Activated T-helper 17 cell treated with anti-CD3 and anti-CD28 coated beads, Interleukin-2, amount 50 U/mL, for 72 hours (primary cell): ENCODE data around the gene SRCAP. TPM values are rescaled to one million over a fixed set of nuclear protein-coding genes. Genes with fewer than 3 reads are reported as not detected.

Source experiments
- ATAC-seq: fragments of 150-1000 bp; cut with Tn5 transposase; replicated peaks from 2 replicates; pipeline ENCODE4 v1.10.0; 2021; ENCODE audit warnings: mild to moderate bottlenecking, moderate library complexity
- H3K27ac Mint-ChIP-seq: one replicate; pipeline ENCODE4 v1.8.0; 2022; ENCODE audit warnings: mixed read lengths
- H3K27me3 Mint-ChIP-seq: one replicate; pipeline ENCODE4 v1.8.0; 2022; ENCODE audit warnings: mixed read lengths
- H3K36me3 Mint-ChIP-seq: one replicate; pipeline ENCODE4 v1.8.0; 2022; ENCODE audit warnings: low read depth, mild to moderate bottlenecking, mixed read lengths
- H3K4me1 Mint-ChIP-seq: one replicate; pipeline ENCODE4 v1.8.0; 2022; ENCODE audit warnings: mixed read lengths
- H3K4me3 Mint-ChIP-seq: one replicate; pipeline ENCODE4 v1.8.0; 2022; ENCODE audit warnings: mild to moderate bottlenecking, mixed read lengths
- H3K9me3 Mint-ChIP-seq: one replicate; pipeline ENCODE4 v1.8.0; 2022; ENCODE audit warnings: mixed read lengths
- total RNA-seq, 2 donors: library from RNA; stranded (reverse); gene quantifications; one replicate each; pipeline ENCODE4 v1.2.3, GENCODE V29; 2022

SRCAP gene
- total RNA-seq, 2 donors from 2014 or later, result 63.6 to 86.7 TPM

DNA sequence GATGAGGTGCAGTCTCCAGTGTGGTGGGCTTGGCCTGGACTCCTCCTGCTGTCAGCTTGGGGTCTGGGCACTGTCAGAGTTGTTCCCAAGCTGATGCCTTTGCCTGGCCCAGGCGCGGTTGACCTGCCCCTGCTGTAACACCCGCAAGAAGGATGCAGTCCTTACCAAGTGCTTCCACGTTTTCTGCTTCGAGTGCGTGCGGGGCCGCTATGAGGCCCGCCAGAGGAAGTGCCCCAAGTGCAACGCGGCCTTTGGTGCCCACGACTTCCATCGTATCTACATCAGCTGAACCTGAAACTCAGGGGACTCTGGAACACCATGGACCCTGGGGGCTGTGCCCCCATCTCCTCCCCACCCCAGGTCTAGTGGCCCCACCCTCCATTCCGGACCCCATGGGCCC, 74.9 kb downstream of the SRCAP start:
- peaks cover 17% of the 10 kb centered on the region for H3K4me1 Mint-ChIP-seq
- peaks cover 6% of the 10 kb centered on the region for H3K27me3 Mint-ChIP-seq
- peaks cover 64% of the 10 kb centered on the region for H3K36me3 Mint-ChIP-seq
- no peaks in the 10 kb centered on the region for H3K9me3 Mint-ChIP-seq
- no peak for ATAC-seq
- H3K27ac Mint-ChIP-seq, result no peak overlapping the region
- no peak overlapping the region for H3K4me3 Mint-ChIP-seq

DNA sequence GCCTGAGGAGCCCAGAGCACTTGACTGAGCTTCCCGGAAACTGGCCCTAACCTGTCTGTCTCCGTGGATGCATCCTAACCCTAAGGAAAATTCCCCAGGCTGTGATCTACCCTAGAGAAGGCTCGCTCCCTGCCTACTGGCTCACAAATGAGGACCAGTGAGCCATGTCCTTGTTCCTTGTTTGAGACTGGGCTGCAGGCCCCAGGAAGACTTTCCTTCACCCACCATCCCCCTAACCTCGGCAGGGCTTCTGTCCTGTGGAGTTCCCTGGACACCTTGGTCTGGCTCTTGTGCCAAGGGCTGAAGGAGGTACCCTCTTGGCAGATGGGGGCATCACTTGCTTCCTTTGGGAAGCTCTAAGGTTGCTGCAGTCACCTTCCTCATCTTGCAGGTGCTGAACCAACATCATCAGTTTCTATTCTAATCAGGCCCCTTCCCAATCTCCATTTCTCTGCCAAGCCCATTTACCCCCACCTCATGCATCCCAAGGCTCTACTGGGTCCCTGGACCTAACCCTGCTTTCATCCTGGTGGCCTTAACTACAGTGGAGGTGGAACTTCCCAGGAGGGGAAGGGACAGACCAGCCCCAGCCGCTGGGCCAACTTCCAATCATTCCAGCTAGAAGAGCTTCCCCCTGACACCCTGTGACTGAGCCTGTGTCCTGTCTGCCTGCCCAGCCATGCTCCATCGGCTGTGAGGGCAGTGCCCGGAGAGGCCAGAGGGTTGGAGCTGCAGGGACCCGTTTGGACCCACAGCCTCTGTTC, 75.6 kb downstream of the SRCAP start:
- H3K27ac Mint-ChIP-seq, result no peak overlapping the region
- H3K36me3 Mint-ChIP-seq, result peaks cover 56% of the 10 kb centered on the region
- H3K4me3 Mint-ChIP-seq, result peak overlapping the region; percentile 76
- ATAC-seq, result no peak
- H3K27me3 Mint-ChIP-seq, result peaks cover 6% of the 10 kb centered on the region
- peaks cover 17% of the 10 kb centered on the region for H3K4me1 Mint-ChIP-seq
- no peaks in the 10 kb centered on the region for H3K9me3 Mint-ChIP-seq

DNA sequence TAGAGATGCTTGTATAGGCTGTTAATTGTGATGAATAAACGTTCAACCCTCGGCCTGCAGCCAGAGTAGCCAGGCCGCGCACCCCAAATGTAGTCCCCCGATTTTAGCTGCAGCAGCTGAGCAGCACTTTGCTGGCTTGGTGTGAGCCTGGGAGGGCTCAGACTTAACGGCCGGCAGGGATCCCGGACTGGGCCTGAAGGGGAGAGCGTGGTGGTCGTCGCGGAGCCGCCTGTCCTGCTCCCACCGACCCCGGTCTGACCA, 76.1 kb downstream of the SRCAP start:
- Mint-ChIP-seq H3K36me3 (peaks cover 51% of the 10 kb centered on the region), H3K27me3 (peaks cover 6% of the 10 kb centered on the region), H3K4me3 (peak overlapping the region; percentile 76), H3K27ac (no peak overlapping the region), H3K9me3 (no peaks in the 10 kb centered on the region), H3K4me1 (peaks cover 17% of the 10 kb centered on the region)
- no peak for ATAC-seq

DNA sequence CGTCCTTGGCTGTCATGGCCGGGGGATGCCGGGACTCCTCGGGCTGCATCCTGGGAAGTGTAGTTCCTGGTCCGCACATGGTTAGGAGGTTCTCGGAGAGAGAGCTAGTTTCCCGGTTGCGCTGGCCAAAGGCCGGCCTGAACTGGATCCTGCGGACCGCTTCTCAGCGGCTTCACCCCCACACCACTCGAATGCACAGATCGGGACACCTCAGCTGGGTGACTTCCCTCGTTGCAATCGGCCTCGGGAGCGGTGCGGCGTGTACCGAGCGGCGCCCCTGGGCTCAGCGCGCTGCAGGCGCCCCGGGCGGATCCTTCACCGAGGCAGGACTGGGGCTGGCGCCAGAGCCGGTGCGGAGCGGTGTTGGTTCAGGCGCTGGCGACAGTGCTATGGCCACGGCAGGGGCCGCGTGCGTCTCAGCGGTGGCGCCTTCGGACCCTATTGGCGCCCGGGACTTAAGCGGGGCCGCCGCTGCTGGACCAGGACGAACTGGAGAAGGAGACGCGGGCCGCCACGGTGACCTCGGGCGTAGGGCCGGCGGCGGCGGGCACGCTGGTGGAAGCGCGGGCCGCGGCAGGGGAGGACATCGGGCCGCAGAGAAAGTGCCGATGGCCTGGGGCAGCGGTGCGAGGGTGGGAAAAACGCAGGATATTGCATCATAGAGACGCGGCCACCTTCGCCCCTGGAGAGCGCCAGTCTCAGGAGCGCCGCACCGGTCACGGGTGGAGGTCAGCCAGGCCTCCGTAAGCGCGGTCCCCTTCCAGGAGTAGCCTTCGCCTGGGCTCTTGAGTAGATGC, 76.6 kb downstream of the SRCAP start:
- Mint-ChIP-seq H3K4me1 (peaks cover 17% of the 10 kb centered on the region), H3K27me3 (peaks cover 6% of the 10 kb centered on the region), H3K9me3 (no peaks in the 10 kb centered on the region), H3K36me3 (peaks cover 46% of the 10 kb centered on the region), H3K4me3 (peak overlapping the region; percentile 76), H3K27ac (peak overlapping the region; percentile 28)
- ATAC-seq, result peak; percentile 73

DNA sequence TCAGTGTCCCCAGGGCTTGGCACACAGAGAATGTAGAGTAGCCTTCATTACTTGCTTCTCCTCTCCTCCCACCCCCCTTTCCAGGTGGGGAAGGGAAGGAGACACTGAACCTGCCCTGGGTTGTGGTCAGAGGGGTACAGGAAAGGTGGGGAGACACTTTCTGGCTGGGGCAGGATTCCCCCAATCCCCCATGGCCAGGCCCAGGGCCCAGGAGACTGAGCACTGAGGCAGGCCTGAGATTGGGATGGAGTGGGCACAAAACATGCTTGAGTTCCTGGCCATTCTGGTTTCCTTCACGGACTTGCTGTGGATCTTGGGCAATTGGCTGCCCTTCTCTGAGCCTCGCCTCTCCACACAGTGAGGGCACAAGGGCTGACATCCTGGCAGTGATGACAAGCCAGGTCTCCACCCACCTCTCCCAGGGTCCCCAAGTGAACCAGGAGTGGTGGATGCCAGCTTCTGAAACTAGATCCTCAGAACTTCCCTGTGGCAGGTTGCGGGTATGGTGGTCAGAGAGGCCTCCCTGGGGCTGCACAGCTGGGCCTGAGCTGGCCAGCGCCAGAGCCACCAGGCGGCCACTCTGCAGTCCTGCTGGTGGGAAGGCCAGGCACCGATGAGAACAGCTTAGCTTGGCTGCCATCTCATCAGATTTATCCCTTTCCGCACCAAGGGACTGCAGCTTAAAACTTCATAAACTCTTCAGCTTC, 78.8 kb downstream of the SRCAP start:
- H3K4me3 Mint-ChIP-seq, result peak overlapping the region; percentile 76
- H3K4me1 Mint-ChIP-seq, result peaks cover 13% of the 10 kb centered on the region
- ATAC-seq, result no peak
- peak overlapping the region; percentile 22 for H3K27ac Mint-ChIP-seq
- H3K27me3 Mint-ChIP-seq, result peaks cover 6% of the 10 kb centered on the region
- H3K9me3 Mint-ChIP-seq, result no peaks in the 10 kb centered on the region
- peaks cover 24% of the 10 kb centered on the region for H3K36me3 Mint-ChIP-seq

DNA sequence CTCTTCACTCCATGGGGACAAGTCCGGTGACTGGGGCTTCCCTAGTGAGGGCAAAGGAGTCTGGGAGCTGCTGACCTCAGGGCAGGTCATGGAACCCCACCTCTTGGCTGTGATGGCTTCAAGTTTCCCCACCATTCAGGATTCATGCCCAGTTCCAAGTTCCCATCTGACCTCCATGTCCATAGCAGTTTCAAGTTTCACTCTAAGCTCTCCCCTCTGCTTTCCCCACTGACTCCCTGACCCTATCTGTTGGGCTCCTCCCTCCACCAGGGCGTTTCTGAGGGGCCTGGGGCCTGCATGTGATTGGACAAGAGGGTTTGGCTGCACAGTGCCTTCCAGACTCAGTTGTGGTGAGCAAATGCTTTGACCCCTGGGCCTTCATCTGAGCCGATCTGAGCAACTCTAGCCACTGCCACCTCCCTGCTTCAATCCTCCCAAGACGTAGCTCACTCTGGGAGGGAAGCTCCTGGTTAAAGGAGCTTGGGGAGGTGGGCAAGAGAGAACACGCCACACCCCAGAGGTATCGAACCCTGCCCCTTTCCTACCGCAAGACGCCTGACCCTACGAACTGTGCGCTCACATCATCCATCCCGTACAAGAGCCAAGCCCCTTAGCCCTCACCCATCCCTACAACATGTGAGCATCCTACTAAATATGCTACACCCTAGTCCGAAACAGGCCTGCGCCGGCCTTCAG, 79.7 kb downstream of the SRCAP start:
- ATAC-seq, result no peak
- Mint-ChIP-seq H3K9me3 (no peaks in the 10 kb centered on the region), H3K27ac (no peak overlapping the region), H3K27me3 (peaks cover 6% of the 10 kb centered on the region), H3K4me3 (no peak overlapping the region), H3K4me1 (peaks cover 8% of the 10 kb centered on the region), H3K36me3 (peaks cover 17% of the 10 kb centered on the region)

DNA sequence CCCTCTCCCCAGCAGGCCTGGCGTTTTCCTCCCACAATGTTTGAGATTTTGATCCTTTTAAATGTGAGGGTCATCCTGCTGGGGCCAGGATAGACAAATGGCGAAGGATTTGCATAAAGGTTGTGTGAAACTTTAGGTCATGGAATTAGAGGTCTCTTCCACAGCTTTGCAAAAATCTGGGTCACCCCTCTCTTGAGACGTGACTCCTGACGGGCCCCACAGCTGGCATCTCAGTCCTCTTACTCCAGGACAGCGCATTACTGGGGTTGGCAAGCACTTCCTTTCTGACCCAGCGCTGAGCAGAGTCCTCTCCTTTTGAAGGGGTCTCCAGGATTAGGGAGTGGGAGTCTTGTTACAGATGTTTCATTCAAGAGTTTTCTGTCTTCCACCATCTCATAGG, 80.6 kb downstream of the SRCAP start:
- Mint-ChIP-seq H3K4me3 (no peak overlapping the region), H3K9me3 (no peaks in the 10 kb centered on the region), H3K27ac (no peak overlapping the region), H3K27me3 (peaks cover 6% of the 10 kb centered on the region), H3K4me1 (peaks cover 8% of the 10 kb centered on the region), H3K36me3 (peaks cover 13% of the 10 kb centered on the region)
- ATAC-seq, result no peak

DNA sequence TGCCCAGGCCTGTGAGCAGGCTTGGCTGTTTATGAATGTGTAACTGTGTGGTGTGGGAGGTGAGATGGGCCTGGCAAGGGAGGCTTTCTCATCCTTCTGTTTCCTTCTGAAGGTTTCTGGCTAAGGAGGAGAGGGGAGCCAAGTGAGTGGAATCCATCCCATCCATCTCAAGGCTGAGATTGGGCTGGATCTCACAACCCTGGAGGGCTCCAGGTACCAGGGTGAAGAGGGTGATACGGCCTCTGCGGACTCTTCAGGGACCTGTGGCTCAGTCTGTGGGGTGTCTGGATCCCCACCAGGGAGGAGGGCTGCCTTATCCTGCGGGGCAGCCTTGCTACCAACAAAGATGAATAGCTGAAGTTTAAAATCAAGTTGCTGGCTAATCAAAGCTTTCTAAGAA, 81.0 kb downstream of the SRCAP start:
- ATAC-seq, result no peak
- Mint-ChIP-seq H3K4me1 (peaks cover 8% of the 10 kb centered on the region), H3K9me3 (no peaks in the 10 kb centered on the region), H3K36me3 (peaks cover 10% of the 10 kb centered on the region), H3K27me3 (peaks cover 6% of the 10 kb centered on the region), H3K4me3 (no peak overlapping the region), H3K27ac (no peak overlapping the region)

DNA sequence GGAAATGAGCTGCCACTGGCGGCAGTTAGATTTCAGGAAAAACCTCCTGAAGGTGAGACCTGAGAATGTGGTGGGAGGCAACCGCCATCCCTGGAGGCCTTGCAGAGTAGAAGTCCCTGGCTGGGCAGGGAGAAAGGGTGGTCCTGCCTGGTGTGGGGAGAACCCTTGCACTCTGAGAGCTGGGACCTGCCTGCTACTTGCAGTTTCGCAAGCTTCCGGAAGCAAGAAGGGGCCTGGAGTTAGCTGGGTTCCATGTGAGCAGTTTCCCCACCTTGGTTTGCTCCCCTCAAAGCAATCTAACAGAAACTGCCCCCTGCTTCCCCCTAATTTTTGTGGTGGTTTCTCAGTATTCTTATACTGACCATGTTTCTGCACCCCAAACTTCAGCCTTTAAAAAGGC, 81.6 kb downstream of the SRCAP start:
- Mint-ChIP-seq H3K27ac (no peak overlapping the region), H3K9me3 (no peaks in the 10 kb centered on the region), H3K27me3 (peaks cover 6% of the 10 kb centered on the region)

DNA sequence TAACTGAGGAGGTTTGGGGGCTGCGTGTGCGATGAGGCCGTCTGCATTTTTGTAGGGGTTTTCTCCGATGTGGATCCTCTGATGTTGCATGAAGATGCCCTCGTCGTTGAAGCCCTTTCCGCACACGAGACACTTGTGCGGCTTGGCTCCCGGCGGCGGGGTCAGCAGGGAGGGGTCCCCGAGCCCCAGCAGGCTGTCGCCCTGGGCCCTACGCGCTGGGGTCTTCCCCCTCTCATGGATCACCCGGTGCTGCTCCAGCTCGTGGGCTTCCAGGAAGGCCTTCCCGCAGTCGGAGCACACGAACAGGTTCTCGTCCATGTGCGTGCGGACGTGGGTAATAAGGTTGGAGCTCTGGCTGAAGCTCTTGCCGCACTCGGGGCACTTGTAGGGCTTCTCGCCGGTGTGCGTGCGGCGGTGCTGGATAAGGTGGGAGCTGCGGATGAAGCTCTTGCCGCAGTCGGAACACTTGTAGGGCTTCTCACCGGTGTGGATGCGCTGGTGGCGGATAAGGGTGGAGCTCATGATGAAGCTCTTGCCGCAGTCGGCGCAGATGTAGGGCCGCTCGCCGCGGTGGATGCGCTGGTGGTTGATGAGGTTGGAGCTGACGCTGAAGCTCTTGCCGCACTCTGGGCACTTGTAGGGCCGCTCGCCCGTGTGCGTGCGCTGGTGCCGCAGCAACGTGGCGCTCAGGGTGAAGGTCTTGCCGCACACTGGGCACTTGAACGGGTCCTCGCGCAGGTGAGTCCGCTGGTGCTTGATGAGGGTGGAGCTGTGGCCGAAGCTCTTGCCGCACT, 83.7 kb downstream of the SRCAP start:
- H3K4me1 Mint-ChIP-seq, result no peaks in the 10 kb centered on the region
- H3K9me3 Mint-ChIP-seq, result no peaks in the 10 kb centered on the region

More for the DNA sequence above, 81.6 kb downstream of the SRCAP start:
- ATAC-seq, result no peak
- Mint-ChIP-seq H3K4me3 (no peak overlapping the region), H3K36me3 (peaks cover 10% of the 10 kb centered on the region), H3K4me1 (peaks cover 8% of the 10 kb centered on the region)

DNA sequence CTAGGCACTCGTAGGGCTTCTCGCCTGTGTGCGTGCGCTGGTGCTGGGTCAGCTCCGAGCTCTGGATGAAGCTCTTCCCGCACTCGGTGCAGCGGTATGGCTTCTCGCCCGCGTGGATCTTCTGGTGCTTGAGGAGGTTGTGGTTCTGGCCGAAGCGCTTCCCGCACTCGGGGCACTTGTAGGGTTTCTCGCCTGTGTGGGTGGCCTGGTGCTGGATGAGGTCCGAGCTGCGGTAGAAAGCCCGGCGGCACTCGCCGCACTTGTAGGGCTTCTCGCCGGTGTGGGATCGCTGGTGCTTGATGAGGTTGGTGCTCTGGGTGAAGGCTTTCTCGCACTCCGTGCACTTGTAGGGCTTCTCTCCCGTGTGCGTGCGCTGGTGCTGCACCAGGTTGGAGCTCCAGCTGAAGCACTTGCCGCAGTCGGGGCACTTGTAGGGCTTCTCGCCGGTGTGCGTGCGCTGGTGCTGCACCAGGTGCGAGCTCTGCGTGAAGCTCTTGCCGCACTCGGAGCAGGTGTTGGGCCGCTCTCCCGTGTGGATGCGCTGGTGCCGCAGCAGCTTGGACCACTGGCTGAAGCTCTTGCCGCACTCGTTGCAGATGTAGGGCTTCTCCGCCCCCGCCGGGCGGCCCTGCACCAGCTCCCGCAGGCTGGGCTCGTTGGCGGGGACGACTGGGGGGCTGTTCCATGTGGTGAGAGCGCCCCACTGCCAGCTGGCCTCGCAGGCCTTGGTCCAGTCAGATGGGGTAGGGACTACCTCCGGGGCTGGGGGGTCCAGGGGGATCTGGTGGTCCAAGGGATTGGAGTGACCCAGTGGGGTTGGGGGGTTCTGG, 84.5 kb downstream of the SRCAP start:
- Mint-ChIP-seq H3K4me3 (no peak overlapping the region), H3K9me3 (no peaks in the 10 kb centered on the region), H3K27ac (no peak overlapping the region), H3K27me3 (no peaks in the 10 kb centered on the region), H3K4me1 (no peaks in the 10 kb centered on the region), H3K36me3 (no peaks in the 10 kb centered on the region)
- no peak for ATAC-seq

More for the DNA sequence above, 83.7 kb downstream of the SRCAP start:
- Mint-ChIP-seq H3K27me3 (no peaks in the 10 kb centered on the region), H3K27ac (no peak overlapping the region), H3K36me3 (no peaks in the 10 kb centered on the region), H3K4me3 (no peak overlapping the region)
- no peak for ATAC-seq

DNA sequence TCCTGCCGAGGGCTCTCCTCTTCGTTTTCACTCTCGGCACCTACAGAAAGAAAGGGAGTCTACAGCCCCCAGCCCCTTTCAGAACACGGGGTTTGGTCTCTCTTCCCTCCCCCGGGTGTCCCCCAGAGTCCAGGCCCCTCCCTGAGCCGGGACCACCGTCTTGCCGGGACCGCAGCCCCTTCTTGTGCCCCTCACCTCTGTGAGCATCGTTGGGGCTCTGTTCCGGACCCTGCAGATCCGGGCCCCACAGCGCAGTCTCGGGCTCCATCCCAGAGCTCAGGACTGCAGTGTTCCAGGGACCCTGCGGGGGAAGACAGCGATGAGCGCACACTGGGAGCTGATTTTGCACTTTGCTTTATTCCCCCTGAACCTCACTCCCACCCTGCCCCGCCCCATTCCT, 85.2 kb downstream of the SRCAP start:
- no peak for ATAC-seq
- H3K9me3 Mint-ChIP-seq, result no peaks in the 10 kb centered on the region
- H3K4me1 Mint-ChIP-seq, result no peaks in the 10 kb centered on the region
- H3K4me3 Mint-ChIP-seq, result no peak overlapping the region
- no peak overlapping the region for H3K27ac Mint-ChIP-seq
- no peaks in the 10 kb centered on the region for H3K27me3 Mint-ChIP-seq
- no peaks in the 10 kb centered on the region for H3K36me3 Mint-ChIP-seq
